Measurements from ENCODE around the gene SRMS. TPM values are rescaled to one million over a fixed set of nuclear protein-coding genes. Genes with fewer than 3 reads are reported as not detected.

Gene SRMS
- total RNA-seq, 1 donor from 2014 or later, result not detected

DNA sequence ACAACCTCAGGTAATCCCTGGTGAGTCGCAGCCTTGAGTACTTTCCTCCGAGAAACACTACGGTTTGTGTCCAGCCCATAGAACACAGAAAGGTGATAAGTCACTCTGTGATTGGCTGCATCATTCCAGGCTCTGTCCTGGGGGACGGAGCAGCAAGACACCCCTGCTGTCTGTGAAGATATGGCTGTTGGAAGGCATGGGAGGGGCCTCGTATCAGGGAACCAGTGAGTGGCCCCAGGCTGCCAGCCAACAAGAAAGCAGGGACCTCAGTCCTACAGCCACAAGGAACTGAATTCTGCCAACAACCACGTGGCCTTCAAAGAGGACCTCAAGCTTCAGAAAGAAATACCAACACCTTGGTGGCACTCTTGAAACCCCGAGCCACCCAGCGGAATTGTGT lies 42.3 kb downstream of the SRMS start:
- intact Hi-C loops (cut with DNase I), result no loop called here
- Histone ChIP-seq H3K27ac (no peak overlapping the region), H3K4me3 (no peak overlapping the region), H3K36me3 (no peaks in the 10 kb centered on the region), H3K4me1 (no peaks in the 10 kb centered on the region), H3K27me3 (peaks cover under 1% of the 10 kb centered on the region), H3K9me3 (peaks cover 0 to 11% of the 10 kb centered on the region in 2 donors)
- DNase-seq (ENCODE audit: low spot score in 2 of 2), result no peak
- TF ChIP-seq, protein P1, sequence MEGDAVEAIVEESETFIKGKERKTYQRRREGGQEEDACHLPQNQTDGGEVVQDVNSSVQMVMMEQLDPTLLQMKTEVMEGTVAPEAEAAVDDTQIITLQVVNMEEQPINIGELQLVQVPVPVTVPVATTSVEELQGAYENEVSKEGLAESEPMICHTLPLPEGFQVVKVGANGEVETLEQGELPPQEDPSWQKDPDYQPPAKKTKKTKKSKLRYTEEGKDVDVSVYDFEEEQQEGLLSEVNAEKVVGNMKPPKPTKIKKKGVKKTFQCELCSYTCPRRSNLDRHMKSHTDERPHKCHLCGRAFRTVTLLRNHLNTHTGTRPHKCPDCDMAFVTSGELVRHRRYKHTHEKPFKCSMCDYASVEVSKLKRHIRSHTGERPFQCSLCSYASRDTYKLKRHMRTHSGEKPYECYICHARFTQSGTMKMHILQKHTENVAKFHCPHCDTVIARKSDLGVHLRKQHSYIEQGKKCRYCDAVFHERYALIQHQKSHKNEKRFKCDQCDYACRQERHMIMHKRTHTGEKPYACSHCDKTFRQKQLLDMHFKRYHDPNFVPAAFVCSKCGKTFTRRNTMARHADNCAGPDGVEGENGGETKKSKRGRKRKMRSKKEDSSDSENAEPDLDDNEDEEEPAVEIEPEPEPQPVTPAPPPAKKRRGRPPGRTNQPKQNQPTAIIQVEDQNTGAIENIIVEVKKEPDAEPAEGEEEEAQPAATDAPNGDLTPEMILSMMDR (IDR thresholded peaks at IDR 0.05), result no peak

DNA sequence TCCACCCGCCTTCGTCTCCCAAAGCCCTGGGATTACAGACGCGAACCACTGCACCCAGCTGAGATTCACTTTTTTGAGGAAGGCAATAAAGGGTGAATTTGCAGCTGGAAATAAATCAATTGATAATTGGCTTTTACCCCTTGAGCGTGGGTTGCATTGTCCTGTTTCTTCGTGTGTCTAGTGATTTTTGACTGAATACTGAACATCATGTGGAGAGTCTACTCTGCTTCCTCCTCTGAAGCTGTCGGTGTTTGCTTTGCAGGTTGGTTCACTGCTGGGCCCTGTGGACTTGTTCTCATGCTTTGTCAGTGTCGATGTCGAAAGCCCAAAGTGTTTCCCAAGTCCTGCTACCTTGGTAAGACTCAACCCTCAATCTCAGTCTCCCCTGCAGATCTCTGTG lies 42.9 kb downstream of the SRMS start:
- intact Hi-C loops (cut with DNase I), result no loop called here
- no peaks in the 10 kb centered on the region for H3K36me3 ChIP-seq
- TF ChIP-seq, protein P1 (IDR thresholded peaks at IDR 0.05), result no peak
- no peaks in the 10 kb centered on the region for H3K4me1 ChIP-seq
- H3K4me3 ChIP-seq, result no peak overlapping the region
- DNase-seq (ENCODE audit: low spot score in 2 of 2), result no peak
- H3K27ac ChIP-seq, result no peak overlapping the region
- H3K27me3 ChIP-seq, result peaks cover 4% of the 10 kb centered on the region
- peaks cover 0 to 11% of the 10 kb centered on the region in 2 donors for H3K9me3 ChIP-seq

DNA sequence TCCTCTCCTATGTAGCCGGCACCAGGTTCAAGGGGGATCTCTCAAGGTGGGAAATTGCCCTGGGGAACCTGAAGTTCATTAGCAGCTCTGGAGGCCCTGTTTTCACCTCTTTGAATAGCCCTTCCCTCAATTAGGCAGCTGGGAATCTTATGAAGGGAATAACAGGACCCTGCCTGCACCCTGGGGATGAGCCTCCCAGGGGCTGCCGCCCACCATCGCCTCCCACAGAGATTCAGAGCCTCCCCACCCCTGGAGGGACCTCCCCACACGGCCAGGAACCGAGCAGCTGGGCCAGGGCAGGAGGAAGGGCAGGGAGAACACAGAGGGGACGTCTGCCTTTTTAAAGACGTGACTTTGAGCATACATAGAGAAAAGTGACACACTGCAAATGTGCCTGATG lies 44.0 kb downstream of the SRMS start:
- peaks cover 0 to 2% of the 10 kb centered on the region in 2 donors for H3K4me1 ChIP-seq

DNA sequence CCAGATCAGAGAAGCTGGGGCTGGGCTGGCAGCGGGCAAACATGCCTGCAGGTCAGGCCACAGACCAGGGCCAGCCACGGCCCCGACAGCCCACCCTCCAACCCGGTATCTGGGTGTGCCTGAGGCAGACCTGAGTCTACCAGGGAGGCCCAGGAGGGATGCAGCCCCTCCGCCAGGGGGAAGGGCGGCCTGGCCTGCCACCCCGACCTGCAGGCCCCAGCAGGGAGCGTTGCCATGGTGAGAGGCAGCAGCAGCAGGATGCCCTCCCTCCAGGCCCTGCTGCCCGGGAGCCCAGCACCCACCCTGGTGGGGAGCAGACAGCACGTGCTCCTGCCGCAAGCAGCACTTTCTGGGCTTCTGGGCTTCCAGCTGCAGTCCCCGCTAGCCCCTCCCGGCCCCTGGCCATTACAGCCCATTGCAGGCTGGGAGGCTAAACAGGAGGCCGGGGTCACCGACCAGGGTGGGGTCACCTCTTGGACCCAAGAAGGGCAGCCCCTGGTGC lies 44.8 kb downstream of the SRMS start:
- H3K27ac ChIP-seq, result no peak overlapping the region
- intact Hi-C loops (cut with DNase I), result no loop called here
- no peaks in the 10 kb centered on the region for H3K36me3 ChIP-seq
- peaks cover 0 to 11% of the 10 kb centered on the region in 2 donors for H3K9me3 ChIP-seq
- no peak for DNase-seq (ENCODE audit: low spot score in 2 of 2)
- TF ChIP-seq, protein P1 (IDR thresholded peaks at IDR 0.05), result no peak
- H3K4me1 ChIP-seq, result peaks cover 0 to 5% of the 10 kb centered on the region in 2 donors
- no peak overlapping the region for H3K4me3 ChIP-seq
- H3K27me3 ChIP-seq, result peaks cover 9% of the 10 kb centered on the region

More for the DNA sequence above, 44.0 kb downstream of the SRMS start:
- DNase-seq (ENCODE audit: low spot score in 2 of 2), result no peak
- peaks cover 0 to 11% of the 10 kb centered on the region in 2 donors for H3K9me3 ChIP-seq
- peaks cover 5% of the 10 kb centered on the region for H3K27me3 ChIP-seq
- H3K27ac ChIP-seq, result no peak overlapping the region
- TF ChIP-seq, protein P1 (IDR thresholded peaks at IDR 0.05), result no peak
- no peak overlapping the region for H3K4me3 ChIP-seq
- intact Hi-C loops (cut with DNase I), result no loop called here
- H3K36me3 ChIP-seq, result no peaks in the 10 kb centered on the region

- Histone ChIP-seq H3K27ac (no peak overlapping the region), H3K4me3 (no peak overlapping the region), H3K9me3 (peaks cover 0 to 11% of the 10 kb centered on the region in 2 donors), H3K36me3 (no peaks in the 10 kb centered on the region), H3K4me1 (peaks cover 0 to 5% of the 10 kb centered on the region in 2 donors), H3K27me3 (peaks cover 9% of the 10 kb centered on the region)
- intact Hi-C loops (cut with DNase I), result no loop called here
- no peak for DNase-seq (ENCODE audit: low spot score in 2 of 2)
- TF ChIP-seq, protein P1 (IDR thresholded peaks at IDR 0.05), result no peak
Observed at GRCh38 chr20:63501818-63502670, 45.5 kb downstream of the SRMS start.

All from ascending aorta (tissue), 2 donors.